Nephron progenitor cell (in vitro differentiated cells): ENCODE results near the gene TMOD3.

Experiments
- DNase-seq: peaks from one replicate; pipeline ENCODE4 v3.0.0; 2021
- H3K27ac Mint-ChIP-seq: 2 replicates; pipeline ENCODE4 v1.8.0; 2021; ENCODE audit warnings: mild to moderate bottlenecking, moderate library complexity, mixed read lengths
- H3K27me3 Mint-ChIP-seq: 2 replicates; pipeline ENCODE4 v1.8.0; 2021; ENCODE audit warnings: mild to moderate bottlenecking, low read depth, mixed read lengths; ENCODE audit not compliant: poor library complexity
- H3K36me3 Mint-ChIP-seq: 2 replicates; pipeline ENCODE4 v1.8.0; 2021; ENCODE audit warnings: low read depth, mixed read lengths
- H3K4me1 Mint-ChIP-seq: 2 replicates; pipeline ENCODE4 v1.8.0; 2021; ENCODE audit warnings: mixed read lengths
- H3K4me3 Mint-ChIP-seq: 2 replicates; pipeline ENCODE4 v1.8.0; 2021; ENCODE audit warnings: mild to moderate bottlenecking, moderate library complexity, mixed read lengths
- H3K9me3 Mint-ChIP-seq: 2 replicates; pipeline ENCODE4 v1.8.0; 2021; ENCODE audit warnings: mild to moderate bottlenecking, moderate library complexity, mixed read lengths
- TF ChIP-seq, protein P1 (sequence below): fragments of 200-600 bp; sonication (generic); IDR thresholded peaks from 2 replicates; pipeline ENCODE4 v1.5.0; 2021; ENCODE audit warnings: antibody characterized with exemption

Gene TMOD3

DNA sequence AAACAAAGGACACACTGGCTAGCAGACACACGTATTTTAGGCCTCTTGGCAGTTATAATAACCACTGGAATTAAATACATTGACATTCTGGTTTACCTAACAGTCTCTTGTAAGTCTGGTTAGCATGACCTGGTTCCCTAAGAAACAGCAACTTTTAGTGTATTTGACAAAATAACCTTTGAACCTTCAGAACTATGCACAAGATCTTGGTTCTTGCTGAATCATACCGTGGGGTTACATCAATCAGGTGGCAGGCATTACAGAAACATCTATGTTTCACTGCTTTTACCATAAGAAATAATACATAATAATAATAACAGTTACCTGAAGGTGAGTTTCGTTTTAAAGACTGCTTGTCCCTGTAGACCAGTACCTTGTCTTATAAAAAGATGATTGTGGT, 123.4 kb downstream of the TMOD3 start:
- Mint-ChIP-seq H3K9me3 (no peaks in the 10 kb centered on the region), H3K4me3 (no peak overlapping the region), H3K4me1 (no peaks in the 10 kb centered on the region), H3K36me3 (peaks cover 79% of the 10 kb centered on the region), H3K27me3 (no peaks in the 10 kb centered on the region), H3K27ac (no peak overlapping the region)
- no peak for DNase-seq
- TF ChIP-seq, protein P1, sequence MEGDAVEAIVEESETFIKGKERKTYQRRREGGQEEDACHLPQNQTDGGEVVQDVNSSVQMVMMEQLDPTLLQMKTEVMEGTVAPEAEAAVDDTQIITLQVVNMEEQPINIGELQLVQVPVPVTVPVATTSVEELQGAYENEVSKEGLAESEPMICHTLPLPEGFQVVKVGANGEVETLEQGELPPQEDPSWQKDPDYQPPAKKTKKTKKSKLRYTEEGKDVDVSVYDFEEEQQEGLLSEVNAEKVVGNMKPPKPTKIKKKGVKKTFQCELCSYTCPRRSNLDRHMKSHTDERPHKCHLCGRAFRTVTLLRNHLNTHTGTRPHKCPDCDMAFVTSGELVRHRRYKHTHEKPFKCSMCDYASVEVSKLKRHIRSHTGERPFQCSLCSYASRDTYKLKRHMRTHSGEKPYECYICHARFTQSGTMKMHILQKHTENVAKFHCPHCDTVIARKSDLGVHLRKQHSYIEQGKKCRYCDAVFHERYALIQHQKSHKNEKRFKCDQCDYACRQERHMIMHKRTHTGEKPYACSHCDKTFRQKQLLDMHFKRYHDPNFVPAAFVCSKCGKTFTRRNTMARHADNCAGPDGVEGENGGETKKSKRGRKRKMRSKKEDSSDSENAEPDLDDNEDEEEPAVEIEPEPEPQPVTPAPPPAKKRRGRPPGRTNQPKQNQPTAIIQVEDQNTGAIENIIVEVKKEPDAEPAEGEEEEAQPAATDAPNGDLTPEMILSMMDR = no peak

DNA sequence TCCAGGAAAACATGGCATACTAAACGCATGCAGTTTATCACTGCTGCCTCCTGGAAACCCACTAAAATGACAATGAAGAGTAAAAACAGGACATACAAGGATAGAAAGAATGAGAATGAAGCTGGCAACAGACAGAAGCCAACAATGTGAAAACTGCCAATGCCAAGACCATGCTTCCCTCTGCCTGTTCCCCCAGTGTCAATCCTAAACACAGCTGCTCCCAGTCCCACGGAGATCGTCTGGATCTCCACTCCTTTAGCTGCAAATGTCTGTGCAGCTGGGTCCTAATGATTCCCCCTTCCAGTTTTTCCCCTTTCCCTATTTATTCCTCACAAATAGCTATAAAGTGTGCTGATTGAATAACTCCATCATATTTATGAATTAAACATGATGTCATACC, 126.1 kb downstream of the TMOD3 start:
- H3K4me3 Mint-ChIP-seq = no peak overlapping the region
- TF ChIP-seq, protein P1 = no peak
- H3K4me1 Mint-ChIP-seq = no peaks in the 10 kb centered on the region
- no peak for DNase-seq
- no peaks in the 10 kb centered on the region for H3K27me3 Mint-ChIP-seq
- H3K9me3 Mint-ChIP-seq = no peaks in the 10 kb centered on the region
- H3K36me3 Mint-ChIP-seq = peaks cover 79% of the 10 kb centered on the region
- peak overlapping the region; percentile 54 for H3K27ac Mint-ChIP-seq
